H1 (cell line): ENCODE data around the gene USP30. TPM values are rescaled to one million over a fixed set of nuclear protein-coding genes. Genes with fewer than 3 reads are reported as not detected.

Source experiments
- CTCF ChIA-PET: fragments of 300-600 bp; sonication (Branson Sonifier 250); formaldehyde crosslinking; loops from one replicate; lab custom pipeline; 2021; ENCODE audit not compliant: partially characterized antibody; lab: Charles Lee
- POLR2A ChIA-PET: fragments of 300-600 bp; sonication (Branson Sonifier 250); formaldehyde crosslinking; loops from one replicate; lab custom pipeline; 2021; ENCODE audit warnings: inconsistent platforms; ENCODE audit not compliant: partially characterized antibody; lab: Charles Lee
- DNase-seq, 2 experiments: peaks; one replicate each; pipeline versions ENCODE4 v3.0.0 to v3.0.0-alpha.2; 2010 to 2022; ENCODE audit warnings: low spot score in 2 of 2, low read depth in 1 of 2, mixed read lengths in 1 of 2
- FAIRE-seq: peaks from 2 replicates; lab custom pipeline; 2011; peaks lifted over from hg19 to GRCh38; lab: Jason Lieb, UNC
- H2AFZ ChIP-seq: 2 replicates; pipeline ENCODE4 v1.8.1; 2012; ENCODE audit warnings: low read length, inconsistent platforms
- H2AK5ac ChIP-seq: 2 replicates; pipeline ENCODE4 v1.6.1; 2013; ENCODE audit warnings: low read depth, low read length
- H2BK120ac ChIP-seq: replicated peaks from 2 replicates; pipeline ENCODE3; 2013; ENCODE audit warnings: low read depth, low read length, inconsistent platforms
- H2BK12ac ChIP-seq: 2 replicates; pipeline ENCODE4 v1.6.1; 2013; ENCODE audit warnings: low read depth, low read length
- H2BK15ac ChIP-seq: 2 replicates; pipeline ENCODE4 v1.6.1; 2013; ENCODE audit warnings: low read length
- H2BK20ac ChIP-seq: 2 replicates; pipeline ENCODE4 v1.6.1; 2013; ENCODE audit warnings: low read length
- H2BK5ac ChIP-seq: 2 replicates; pipeline ENCODE4 v1.6.1; 2013; ENCODE audit warnings: low read depth, low read length
- H3K14ac ChIP-seq: 2 replicates; pipeline ENCODE4 v1.6.1; 2013; ENCODE audit warnings: inconsistent platforms; ENCODE audit not compliant: insufficient read length
- H3K18ac ChIP-seq: 2 replicates; pipeline ENCODE4 v1.6.1; 2013; ENCODE audit warnings: low read length; ENCODE audit errors: extremely low read depth
- H3K23ac ChIP-seq: 2 replicates; pipeline ENCODE4 v1.6.1; 2013; ENCODE audit warnings: inconsistent platforms; ENCODE audit not compliant: insufficient read length
- H3K23me2 ChIP-seq: 2 replicates; pipeline ENCODE4 v1.6.1; 2013; ENCODE audit warnings: low read depth, low read length
- H3K27ac ChIP-seq: 2 replicates; pipeline ENCODE4 v1.6.1; 2011; ENCODE audit warnings: low read depth, low read length, inconsistent platforms
- H3K27me3 ChIP-seq, 4 experiments: replicated peaks in 1 of 4; 1 replicate in 1 of 4; 2 replicates in 3 of 4; pipeline versions ENCODE4 v1.6.1 to v1.8.1; 2011 to 2013; ENCODE audit warnings: low read length in 3 of 4, mild to moderate bottlenecking in 3 of 4, inconsistent platforms in 2 of 4, mixed read lengths in 2 of 4, moderate library complexity in 1 of 4; ENCODE audit not compliant: control insufficient read depth in 3 of 4, insufficient read depth in 3 of 4; ENCODE audit errors: extremely low read depth in 1 of 4
- H3K36me3 ChIP-seq, 4 experiments: 2 replicates each; pipeline versions ENCODE4 v1.6.1 to v1.8.1; 2011 to 2013; ENCODE audit warnings: mild to moderate bottlenecking in 4 of 4, low read length in 3 of 4, moderate library complexity in 2 of 4, control low read depth in 1 of 4, inconsistent platforms in 1 of 4; ENCODE audit not compliant: insufficient read depth in 4 of 4, control insufficient read depth in 2 of 4
- H3K4ac ChIP-seq: replicated peaks from 2 replicates; pipeline ENCODE3; 2013; ENCODE audit warnings: low read length, low read depth, mixed read lengths, inconsistent platforms; ENCODE audit not compliant: insufficient read length
- H3K4me1 ChIP-seq, 4 experiments: replicated peaks in 1 of 4; 1 replicate in 1 of 4; 2 replicates in 3 of 4; pipeline versions ENCODE4 v1.6.1 to v1.8.1; 2011 to 2013; ENCODE audit warnings: low read length in 3 of 4, inconsistent platforms in 2 of 4, mixed read lengths in 1 of 4; ENCODE audit not compliant: insufficient read depth in 4 of 4, control insufficient read depth in 3 of 4
- H3K4me2 ChIP-seq, 2 experiments: 2 replicates each; pipeline versions ENCODE4 v1.6.1 to v1.8.1; 2011 to 2013; ENCODE audit warnings: low read depth in 2 of 2, low read length in 2 of 2, control low read depth in 1 of 2, inconsistent platforms in 1 of 2, mild to moderate bottlenecking in 1 of 2; ENCODE audit not compliant: insufficient read depth in 1 of 2
- H3K4me3 ChIP-seq, 4 experiments: fragments of 200-600, 300-600 bp in 1 of 4; sonication (generic), shearing (Covaris generic), sonication (Bioruptor Twin) in 1 of 4; 2 replicates each; pipeline versions ENCODE4 v1.5.1 to v1.8.1; 2011 to 2016; ENCODE audit warnings: low read length in 4 of 4, low read depth in 3 of 4, control low read depth in 2 of 4, inconsistent platforms in 2 of 4, mild to moderate bottlenecking in 2 of 4, mixed read lengths in 1 of 4, moderate library complexity in 1 of 4; ENCODE audit not compliant: insufficient read depth in 2 of 4; ENCODE audit errors: extremely low read depth in 1 of 4
- H3K56ac ChIP-seq: replicated peaks from 2 replicates; pipeline ENCODE3; 2013; ENCODE audit warnings: low read depth, mild to moderate bottlenecking, mixed read lengths, low read length, inconsistent platforms; ENCODE audit not compliant: insufficient read length
- H3K79me1 ChIP-seq: 2 replicates; pipeline ENCODE4 v1.6.1; 2013; ENCODE audit warnings: low read depth, low read length, control low read depth
- H3K79me2 ChIP-seq, 2 experiments: 2 replicates each; pipeline versions ENCODE4 v1.6.1 to v1.8.1; 2012 to 2013; ENCODE audit warnings: low read length in 2 of 2, mild to moderate bottlenecking in 2 of 2, inconsistent platforms in 1 of 2; ENCODE audit not compliant: insufficient read depth in 2 of 2, control insufficient read depth in 1 of 2
- H3K9ac ChIP-seq, 4 experiments: replicated peaks in 1 of 4; 1 replicate in 1 of 4; 2 replicates in 3 of 4; pipeline versions ENCODE4 v1.6.1 to v1.8.1; 2011 to 2013; ENCODE audit warnings: low read depth in 3 of 4, low read length in 3 of 4, control low read depth in 2 of 4, mild to moderate bottlenecking in 2 of 4, moderate library complexity in 2 of 4, inconsistent platforms in 1 of 4; ENCODE audit errors: extremely low read depth in 1 of 4
- H3K9me3 ChIP-seq, 2 experiments: 2 replicates each; pipeline versions ENCODE4 v1.6.1 to v1.8.1; 2012 to 2013; ENCODE audit warnings: mild to moderate bottlenecking in 2 of 2, moderate library complexity in 2 of 2, control low read depth in 1 of 2, inconsistent platforms in 1 of 2, low read depth in 1 of 2, low read length in 1 of 2, mixed read lengths in 1 of 2; ENCODE audit not compliant: insufficient read depth in 2 of 2
- H4K20me1 ChIP-seq, 2 experiments: replicated peaks in 1 of 2; 2 replicates each; pipeline versions ENCODE3 to v1.8.1; 2011 to 2013; ENCODE audit warnings: inconsistent platforms in 2 of 2, low read length in 2 of 2, mild to moderate bottlenecking in 1 of 2; ENCODE audit not compliant: insufficient read depth in 2 of 2, control insufficient read depth in 1 of 2
- H4K5ac ChIP-seq: 2 replicates; pipeline ENCODE4 v1.6.1; 2013; ENCODE audit warnings: low read length, low read depth, mixed read lengths, inconsistent platforms; ENCODE audit not compliant: insufficient read length
- H4K8ac ChIP-seq: 2 replicates; pipeline ENCODE4 v1.8.0; 2013; ENCODE audit warnings: mild to moderate bottlenecking, moderate library complexity, low read length, inconsistent platforms; ENCODE audit not compliant: insufficient read depth; ENCODE audit errors: extremely low read depth
- H4K91ac ChIP-seq: replicated peaks from 2 replicates; pipeline ENCODE3; 2013; ENCODE audit warnings: low read length, mixed read lengths, inconsistent platforms; ENCODE audit not compliant: insufficient read length
- CBX8 ChIP-seq: fragments of 300-800, 300-1000 bp; sonication (generic); IDR thresholded peaks from 2 replicates; pipeline ENCODE4 v1.7.1; 2016; ENCODE audit warnings: low read depth, low read length, borderline replicate concordance
- EGR1 ChIP-seq: IDR thresholded peaks from 2 replicates; pipeline ENCODE4 v1.6.1; 2011; ENCODE audit warnings: low read depth, low read length, borderline replicate concordance
- EZH2 ChIP-seq: fragments of 200-600 bp; sonication (generic); IDR thresholded peaks from 2 replicates; pipeline ENCODE4 v1.7.1; 2012; ENCODE audit warnings: low read depth, mild to moderate bottlenecking, moderate library complexity, low read length, inconsistent platforms; ENCODE audit not compliant: severe bottlenecking
- FOSL1 ChIP-seq: IDR thresholded peaks from 2 replicates; pipeline ENCODE4 v1.6.1; 2011; ENCODE audit warnings: mild to moderate bottlenecking, low read depth, low read length, moderate library complexity; ENCODE audit not compliant: insufficient read depth
- GTF2F1 ChIP-seq: IDR thresholded peaks from 2 replicates; pipeline ENCODE4 v1.6.1; 2012; ENCODE audit warnings: low read depth, low read length, improper control_type of control experiment, borderline replicate concordance
- KDM4A ChIP-seq: IDR thresholded peaks from one replicate; pipeline ENCODE4 v1.7.1; 2012; ENCODE audit warnings: low read depth, mild to moderate bottlenecking, moderate library complexity, low read length, inconsistent platforms; ENCODE audit not compliant: severe bottlenecking
- RAD21 ChIP-seq, 2 experiments: IDR thresholded peaks in 1 of 2; conservative IDR thresholded peaks in 1 of 2; 2 replicates each; pipeline ENCODE4 v1.6.1; 2011; ENCODE audit warnings: low read depth in 2 of 2, low read length in 2 of 2, improper control_type of control experiment in 1 of 2, inconsistent platforms in 1 of 2, mild to moderate bottlenecking in 1 of 2, moderate library complexity in 1 of 2
- SIX5 ChIP-seq: IDR thresholded peaks from 2 replicates; pipeline ENCODE4 v1.6.1; 2011; ENCODE audit warnings: mild to moderate bottlenecking, low read depth, low read length
- TCF12 ChIP-seq: IDR thresholded peaks from 2 replicates; pipeline ENCODE4 v1.6.1; 2011; ENCODE audit warnings: low read depth, mild to moderate bottlenecking, low read length
- TEAD4 ChIP-seq: IDR thresholded peaks from 2 replicates; pipeline ENCODE4 v1.6.1; 2012; ENCODE audit warnings: low read depth, low read length, inconsistent platforms, mixed read lengths
- YY1 ChIP-seq: IDR thresholded peaks from 2 replicates; pipeline ENCODE4 v1.6.1; 2011; ENCODE audit warnings: low read depth, mild to moderate bottlenecking, low read length
- WGBS, 2 experiments: shearing (Covaris generic) in 1 of 2; methylation state at CpG; one replicate each; pipeline versions ENCODE4 v1.1.6 to v1.1.7; 2013 to 2015; ENCODE audit warnings: low lambda C conversion rate in 2 of 2, mixed read lengths in 2 of 2, inconsistent platforms in 1 of 2, low coverage in 1 of 2, missing lambda C conversion rate in 1 of 2; ENCODE audit not compliant: insufficient replicate concordance in 2 of 2, insufficient coverage in 1 of 2, insufficient read length in 1 of 2; ENCODE audit errors: extremely low coverage in 1 of 2, missing lambda C conversion rate in 1 of 2; 5-methylcytosine and 5-hydroxymethylcytosine counted together
- polyA plus RNA-seq, 7 experiments: library from polyadenylated mRNA; depleted of rRNA in 3 of 7; stranded (reverse) in 5 of 7; unstranded in 2 of 7; fragments of >200 nt in 5 of 7; fragments of 200-250 nt in 2 of 7; gene quantifications; 1 replicate in 5 of 7; 2 replicates in 1 of 7; 4 replicates in 1 of 7; pipeline versions ENCODE4 v1.2.1 to v1.2.3, GENCODE V29; 2011 to 2013; ENCODE audit warnings: missing spikeins in 2 of 7, mixed read lengths in 2 of 7
- total RNA-seq: library from RNA; stranded (reverse); fragmentation: NEBNext Ultra II Directional; extraction: Animal tissue kit (Norgen Biotek cat#: 25700); gene quantifications from 2 replicates; pipeline ENCODE4 v1.2.1, GENCODE V29; 2021

USP30 gene
- total and polyA plus RNA-seq, 2 of the 8 experiments (the other 6 are each of a cell fraction or from before 2014, with no cell fraction given), result 7.0 to 12.2 TPM

- Histone ChIP-seq H3K4me3 (no peak overlapping the region), H3K27ac (no peak overlapping the region), H3K79me1 (no peaks in the 10 kb centered on the region), H3K14ac (no peak overlapping the region), H4K8ac (no peak overlapping the region), H3K56ac (no peak overlapping the region), H4K91ac (no peak overlapping the region), H2BK15ac (no peak overlapping the region), H4K20me1 (no peaks in the 10 kb centered on the region), H4K5ac (no peak overlapping the region), H2AFZ (peak overlapping the region; percentile 73; the same call in 1 of the 2 replicates), H3K4ac (no peak overlapping the region), H3K18ac (no peak overlapping the region), H3K23me2 (no peaks in the 10 kb centered on the region), H2BK120ac (no peak overlapping the region), H2BK20ac (no peak overlapping the region), H3K27me3 (no peaks in the 10 kb centered on the region), H3K9ac (no peak overlapping the region), H3K4me1 (no peaks in the 10 kb centered on the region), H2BK5ac (no peak overlapping the region), H3K79me2 (no peaks in the 10 kb centered on the region), H3K23ac (no peak overlapping the region), H2BK12ac (no peak overlapping the region), H2AK5ac (no peak overlapping the region), H3K4me2 (no peak overlapping the region), H3K36me3 (no peaks in the 10 kb centered on the region; a peak in 1 of 8 replicates), H3K9me3 (no peaks in the 10 kb centered on the region)
- ChIA-PET POLR2A (no interaction called here), CTCF (interaction anchor here (0.6 to 1.1 kb wide), 3 partner anchors 30 to 208 kb away, joined by 3 read pairs; no protein-coding TSS in a partner anchor)
- DNase-seq (peak in 1 of 2 experiments; percentile 24), FAIRE-seq (no peak)
- WGBS, 2 experiments, result 63% methylated on average over 7 of the region's 7 CpGs; no CpG with 5 or more reads in 1 of the 2 experiments
- no peak for TF ChIP-seq TCF12
- TF ChIP-seq TEAD4, result no peak
- no peak for TF ChIP-seq EZH2
- TF ChIP-seq YY1, result no peak
- no peak for TF ChIP-seq GTF2F1
- TF ChIP-seq KDM4A, result no peak
- TF ChIP-seq RAD21 (IDR thresholded peaks at IDR 0.05 in 1 of 2, conservative IDR thresholded peaks at IDR 0.05 in 1 of 2; ENCODE audit: low read depth in 2 of 2, low read length in 2 of 2), result no peak
- no peak for TF ChIP-seq SIX5
- no peak for TF ChIP-seq CBX8
- TF ChIP-seq FOSL1, result no peak
- TF ChIP-seq EGR1, result no peak
Measured at GRCh38 chr12:109033239-109034196, 18.9 kb upstream of the USP30 start.
